Astrocyte (in vitro differentiated cells and primary cell): ENCODE data around the gene PRELID3B.

Experiments used
- EZH2 ChIP-seq: IDR thresholded peaks from 2 replicates; pipeline ENCODE4 v1.6.1; 2012; ENCODE audit warnings: mild to moderate bottlenecking, low read length, inconsistent platforms; ENCODE audit not compliant: insufficient read depth
- TF ChIP-seq, protein P1 (sequence below): IDR thresholded peaks from 2 replicates; pipeline ENCODE4 v1.5.1; 2011; ENCODE audit warnings: low read depth, mild to moderate bottlenecking, inconsistent platforms, low read length, moderate library complexity; ENCODE audit not compliant: insufficient read depth

DNA sequence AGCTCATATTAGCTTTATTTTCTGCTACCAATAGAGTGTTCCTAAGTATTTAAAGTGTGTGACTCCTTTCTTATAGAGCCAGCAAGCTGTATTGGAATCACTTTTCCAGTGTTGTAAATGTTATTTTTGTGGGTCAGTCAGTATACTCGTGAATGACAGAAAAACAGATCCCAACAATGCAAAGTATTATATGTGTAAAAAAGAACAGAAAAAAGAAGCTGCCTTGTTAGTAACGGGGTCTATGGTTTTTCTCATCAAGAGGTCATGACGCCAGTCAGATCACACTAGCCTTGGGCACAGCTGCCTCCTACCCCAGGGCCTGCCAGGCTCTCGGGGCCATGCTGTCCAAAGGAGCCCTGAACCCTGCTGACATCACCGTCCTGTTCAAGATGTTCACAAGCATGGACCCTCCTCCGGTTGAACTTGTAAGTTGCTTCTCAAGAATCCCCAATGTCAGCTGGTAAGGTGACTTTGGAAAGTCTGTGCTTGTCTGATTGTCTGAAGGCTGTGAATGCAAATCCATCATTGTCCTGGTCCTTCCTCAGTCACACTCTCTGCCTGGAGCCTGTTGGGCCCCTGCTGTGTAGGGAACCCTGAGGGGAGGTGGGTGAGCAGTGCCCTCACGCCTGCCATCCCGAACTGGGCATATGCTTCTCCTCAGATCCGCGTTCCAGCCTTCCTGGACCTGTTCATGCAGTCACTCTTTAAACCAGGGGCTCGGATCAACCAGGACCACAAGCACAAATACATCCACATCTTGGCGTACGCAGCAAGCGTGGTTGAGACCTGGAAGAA lies 51.7 kb downstream of the PRELID3B start:
- TF ChIP-seq, protein P1, sequence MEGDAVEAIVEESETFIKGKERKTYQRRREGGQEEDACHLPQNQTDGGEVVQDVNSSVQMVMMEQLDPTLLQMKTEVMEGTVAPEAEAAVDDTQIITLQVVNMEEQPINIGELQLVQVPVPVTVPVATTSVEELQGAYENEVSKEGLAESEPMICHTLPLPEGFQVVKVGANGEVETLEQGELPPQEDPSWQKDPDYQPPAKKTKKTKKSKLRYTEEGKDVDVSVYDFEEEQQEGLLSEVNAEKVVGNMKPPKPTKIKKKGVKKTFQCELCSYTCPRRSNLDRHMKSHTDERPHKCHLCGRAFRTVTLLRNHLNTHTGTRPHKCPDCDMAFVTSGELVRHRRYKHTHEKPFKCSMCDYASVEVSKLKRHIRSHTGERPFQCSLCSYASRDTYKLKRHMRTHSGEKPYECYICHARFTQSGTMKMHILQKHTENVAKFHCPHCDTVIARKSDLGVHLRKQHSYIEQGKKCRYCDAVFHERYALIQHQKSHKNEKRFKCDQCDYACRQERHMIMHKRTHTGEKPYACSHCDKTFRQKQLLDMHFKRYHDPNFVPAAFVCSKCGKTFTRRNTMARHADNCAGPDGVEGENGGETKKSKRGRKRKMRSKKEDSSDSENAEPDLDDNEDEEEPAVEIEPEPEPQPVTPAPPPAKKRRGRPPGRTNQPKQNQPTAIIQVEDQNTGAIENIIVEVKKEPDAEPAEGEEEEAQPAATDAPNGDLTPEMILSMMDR, result no peak
- TF ChIP-seq EZH2, result no peak
